Body of pancreas (tissue), 4 donors: ENCODE data around the gene NUFIP1. TPM values are rescaled to one million over a fixed set of nuclear protein-coding genes. Genes with fewer than 3 reads are reported as not detected.

Experiments used
- ATAC-seq: fragments of 150-250 bp; one replicate; pipeline ENCODE4 v1.9.1; 2016
- DNase-seq, 4 donors: peaks; one replicate each; pipeline ENCODE4 v3.0.0-alpha.2; 2019
- H3K27ac ChIP-seq, 4 donors: fragments of 200-600 bp; sonication (generic); 1 replicate in 3 of 4; 2 replicates in 1 of 4; pipeline versions ENCODE4 v1.5.1 to v1.6.1; 2016 to 2019; ENCODE audit warnings: mild to moderate bottlenecking in 1 of 4, mixed read lengths in 1 of 4, moderate library complexity in 1 of 4
- H3K27me3 ChIP-seq, 2 donors: fragments of 200-600 bp; sonication (generic); one replicate each; pipeline ENCODE4 v1.6.0; 2016; ENCODE audit warnings: mild to moderate bottlenecking in 1 of 2
- H3K36me3 ChIP-seq, 2 donors: fragments of 200-600 bp; sonication (generic); replicated peaks in 1 of 2; 2 replicates each; pipeline ENCODE4 v1.5.1; 2016; ENCODE audit warnings: low read depth in 2 of 2; ENCODE audit not compliant: insufficient read depth in 1 of 2
- H3K4me1 ChIP-seq: fragments of 200-600 bp; sonication (generic); one replicate; pipeline ENCODE4 v1.6.0; 2016
- H3K4me3 ChIP-seq, 2 donors: fragments of 200-600 bp; sonication (generic); 1 replicate in 1 of 2; 2 replicates in 1 of 2; pipeline ENCODE4 v1.5.1; 2016 to 2019
- H3K9me3 ChIP-seq, 3 donors: fragments of 200-600 bp; sonication (generic); 1 replicate in 2 of 3; 2 replicates in 1 of 3; pipeline ENCODE4 v1.5.1; 2016
- POLR2A ChIP-seq, 3 donors: fragments of 450-650 bp; IDR thresholded peaks; one replicate each; pipeline ENCODE4 v1.6.1; 2016; ENCODE audit warnings: antibody characterized with exemption in 3 of 3, mild to moderate bottlenecking in 2 of 3
- WGBS, 2 donors: methylation state at CpG; one replicate each; pipeline ENCODE4 v1.1.5; 2017; 5-methylcytosine and 5-hydroxymethylcytosine counted together
- intact Hi-C: fragments of 100-400 bp; cut with DNase I; formaldehyde crosslinking; loops from one replicate; pipeline ENCODE4 v1.15.1; 2023
- total RNA-seq, 2 donors: library from RNA; depleted of rRNA; stranded (reverse); fragments of >200 nt; gene quantifications; one replicate each; pipeline ENCODE4 v1.1.0, GENCODE V29; 2016
- TF ChIP-seq, protein P1 (sequence below), 7 experiments: fragments of 450-650 bp in 4 of 7; fragments of 200-600 bp in 3 of 7; sonication (generic) in 3 of 7; IDR thresholded peaks; one replicate each; pipeline ENCODE4 v1.5.1; 2016 to 2019; ENCODE audit warnings: antibody characterized with exemption in 7 of 7

The NUFIP1 gene
- total RNA-seq, 2 donors from 2014 or later: 1.3 to 1.6 TPM

DNA sequence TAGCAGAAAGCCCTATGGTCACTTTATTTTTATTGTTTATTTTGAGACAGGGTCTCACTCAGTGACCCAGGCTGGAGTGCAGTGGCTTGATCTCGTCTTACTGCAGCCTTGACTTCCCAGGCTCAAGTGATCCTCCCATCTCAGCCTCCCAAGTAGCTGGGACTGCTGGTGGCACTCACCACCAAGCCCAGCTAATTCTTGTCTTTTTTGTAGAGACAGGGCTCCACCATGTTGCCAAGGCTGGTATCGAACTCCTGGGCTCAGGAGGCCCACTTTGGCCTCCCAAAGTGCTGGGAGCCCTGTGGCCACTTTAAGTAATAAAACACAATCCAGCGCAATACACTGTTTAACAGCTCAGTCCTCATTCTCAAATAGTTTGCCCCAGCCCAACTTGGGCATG is 69.3 kb downstream of the NUFIP1 start:
- 91 to 94% methylated on average over 3 of the region's 3 CpGs for WGBS, 2 donors
- no peaks in the 10 kb centered on the region for H3K36me3 ChIP-seq
- ATAC-seq (no peak), DNase-seq (no peak)
- no peak for TF ChIP-seq POLR2A (IDR thresholded peaks at IDR 0.05)
- TF ChIP-seq, protein P1, sequence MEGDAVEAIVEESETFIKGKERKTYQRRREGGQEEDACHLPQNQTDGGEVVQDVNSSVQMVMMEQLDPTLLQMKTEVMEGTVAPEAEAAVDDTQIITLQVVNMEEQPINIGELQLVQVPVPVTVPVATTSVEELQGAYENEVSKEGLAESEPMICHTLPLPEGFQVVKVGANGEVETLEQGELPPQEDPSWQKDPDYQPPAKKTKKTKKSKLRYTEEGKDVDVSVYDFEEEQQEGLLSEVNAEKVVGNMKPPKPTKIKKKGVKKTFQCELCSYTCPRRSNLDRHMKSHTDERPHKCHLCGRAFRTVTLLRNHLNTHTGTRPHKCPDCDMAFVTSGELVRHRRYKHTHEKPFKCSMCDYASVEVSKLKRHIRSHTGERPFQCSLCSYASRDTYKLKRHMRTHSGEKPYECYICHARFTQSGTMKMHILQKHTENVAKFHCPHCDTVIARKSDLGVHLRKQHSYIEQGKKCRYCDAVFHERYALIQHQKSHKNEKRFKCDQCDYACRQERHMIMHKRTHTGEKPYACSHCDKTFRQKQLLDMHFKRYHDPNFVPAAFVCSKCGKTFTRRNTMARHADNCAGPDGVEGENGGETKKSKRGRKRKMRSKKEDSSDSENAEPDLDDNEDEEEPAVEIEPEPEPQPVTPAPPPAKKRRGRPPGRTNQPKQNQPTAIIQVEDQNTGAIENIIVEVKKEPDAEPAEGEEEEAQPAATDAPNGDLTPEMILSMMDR (IDR thresholded peaks at IDR 0.05): no peak
- H3K4me1 ChIP-seq: peaks cover 42% of the 10 kb centered on the region
- no peak overlapping the region for H3K4me3 ChIP-seq
- intact Hi-C loops: no loop called here
- H3K27me3 ChIP-seq: no peaks in the 10 kb centered on the region
- H3K27ac ChIP-seq: peak overlapping the region in 2 of 4 donors; percentile 94 to 96
- no peaks in the 10 kb centered on the region for H3K9me3 ChIP-seq

DNA sequence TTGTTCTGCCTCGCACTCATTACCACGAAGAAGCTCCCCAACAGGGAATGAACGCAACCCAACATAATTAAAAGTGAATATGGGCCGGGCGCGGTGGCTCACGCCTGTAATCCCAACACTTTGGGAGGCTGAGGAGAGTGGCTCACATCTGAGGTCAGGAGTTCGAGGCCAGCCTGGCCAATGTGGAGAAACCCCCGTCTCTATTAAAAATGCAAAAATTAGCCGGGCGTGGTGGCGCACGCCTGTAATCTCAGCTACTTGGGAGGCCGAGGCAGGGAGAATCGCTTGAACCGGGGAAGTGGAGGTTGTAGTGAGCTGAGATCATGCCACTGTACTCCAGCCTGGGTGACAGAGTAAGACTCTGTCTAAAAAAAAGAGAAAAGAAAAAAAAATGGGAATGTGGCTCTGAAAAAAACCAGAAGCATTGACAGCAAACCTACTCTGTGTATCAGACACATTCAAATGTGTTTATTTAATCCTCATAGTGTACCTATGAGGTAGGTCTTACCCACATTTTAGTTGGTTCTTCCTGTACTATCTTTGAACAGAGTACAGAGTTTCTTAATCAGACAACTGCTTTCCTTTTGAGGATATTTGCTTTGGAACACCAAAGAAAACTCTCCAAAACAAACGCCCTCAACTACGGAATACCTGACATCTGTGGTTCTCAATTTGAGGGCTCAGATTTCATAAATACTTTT is 70.0 kb downstream of the NUFIP1 start:
- intact Hi-C loops: no loop called here
- Histone ChIP-seq H3K36me3 (no peaks in the 10 kb centered on the region), H3K4me1 (peaks cover 42% of the 10 kb centered on the region), H3K9me3 (no peaks in the 10 kb centered on the region), H3K4me3 (no peak overlapping the region), H3K27me3 (no peaks in the 10 kb centered on the region), H3K27ac (peak overlapping the region; percentile 91 to 98 (median 95))
- no peak for DNase-seq
- TF ChIP-seq POLR2A (IDR thresholded peaks at IDR 0.05): no peak
- TF ChIP-seq, protein P1 (IDR thresholded peaks at IDR 0.05): no peak
- WGBS, 2 donors: 91 to 92% methylated on average over 18 of the region's 18 CpGs
- no peak for ATAC-seq

DNA sequence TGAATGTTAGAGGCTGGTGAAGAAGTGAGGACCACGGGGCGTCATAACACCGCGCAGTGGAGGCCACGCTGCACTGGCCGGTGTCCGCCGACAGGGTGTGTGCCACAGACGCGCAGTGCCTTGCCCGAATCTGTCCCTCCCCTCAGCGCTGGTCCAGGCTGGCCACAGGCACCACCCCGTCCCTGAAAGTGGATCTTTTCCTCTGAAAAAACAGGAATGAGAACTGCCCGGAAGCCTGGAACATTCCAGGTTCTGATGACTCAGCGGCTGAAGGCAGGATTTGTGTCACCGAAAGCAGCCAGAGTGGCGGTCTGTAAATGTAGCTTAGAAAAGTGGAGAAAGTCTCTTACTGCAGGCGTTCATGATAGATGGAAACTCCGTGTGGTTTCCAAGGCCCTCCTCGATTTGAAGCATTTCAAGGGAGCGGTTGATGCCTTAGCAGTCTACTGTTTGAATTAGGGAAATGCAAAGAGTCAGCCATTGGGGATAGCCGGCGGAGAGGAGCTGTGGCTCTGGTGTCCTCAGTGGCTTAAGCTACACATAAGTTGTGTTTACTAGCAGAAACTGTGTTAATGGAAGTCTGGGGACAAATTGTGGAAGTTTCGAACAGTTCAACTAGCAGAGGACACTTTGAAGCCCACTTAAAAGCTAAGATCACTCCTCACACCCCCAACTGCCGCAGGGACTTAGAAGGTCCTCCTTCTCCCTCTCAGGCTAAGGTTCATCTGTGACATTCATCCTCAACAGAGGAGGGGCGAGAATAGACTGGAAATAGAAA is 70.8 kb downstream of the NUFIP1 start:
- H3K27ac ChIP-seq: peak overlapping the region; percentile 91 to 98 (median 95)
- peak overlapping the region in 1 of 2 donors; percentile 9 for H3K4me3 ChIP-seq
- ATAC-seq (peak; percentile 87), DNase-seq (peak; percentile 90 to 93 (median 92))
- H3K9me3 ChIP-seq: no peaks in the 10 kb centered on the region
- peak; percentile 53 to 80 (median 75) for TF ChIP-seq POLR2A (IDR thresholded peaks at IDR 0.05)
- TF ChIP-seq, protein P1 (IDR thresholded peaks at IDR 0.05): peak; percentile 52 to 96 (median 92)
- intact Hi-C loops: no loop called here
- peaks cover 42% of the 10 kb centered on the region for H3K4me1 ChIP-seq
- WGBS, 2 donors: 8 to 12% methylated on average over 21 to 26 of the region's 26 CpGs
- no peaks in the 10 kb centered on the region for H3K36me3 ChIP-seq
- H3K27me3 ChIP-seq: no peaks in the 10 kb centered on the region

DNA sequence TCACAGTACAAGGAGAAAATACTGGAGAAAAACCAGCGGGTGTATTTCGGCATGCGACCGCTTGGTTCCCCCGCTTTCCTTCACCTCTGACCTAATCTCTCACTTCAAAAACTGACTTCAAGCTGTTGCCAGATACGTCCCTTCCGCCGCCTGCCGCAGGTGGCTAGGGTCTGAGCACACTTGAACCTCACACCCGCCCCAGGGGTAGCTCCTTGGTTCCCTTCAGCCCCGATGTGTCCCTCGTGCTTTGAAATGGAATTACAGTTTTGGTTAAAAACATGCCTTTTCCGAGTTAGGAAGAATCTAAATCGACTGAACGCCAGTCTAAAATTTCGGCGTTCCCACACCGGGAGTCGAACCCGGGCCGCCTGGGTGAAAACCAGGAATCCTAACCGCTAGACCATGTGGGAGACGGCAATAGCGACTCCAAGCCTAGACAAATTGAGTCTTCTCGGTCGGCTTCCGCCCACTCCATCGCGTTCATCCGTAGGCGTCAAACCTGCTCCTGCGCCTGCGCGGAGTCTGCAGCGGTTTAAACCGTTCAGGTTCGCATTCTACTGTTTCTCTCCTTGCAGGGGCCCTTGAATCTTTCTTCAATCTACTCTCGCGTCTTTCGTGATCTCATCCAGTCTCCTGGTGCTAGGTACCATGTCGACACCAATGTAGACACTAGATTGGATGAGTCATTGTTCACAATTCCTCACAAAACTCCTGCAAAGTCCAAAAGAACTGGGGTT is 71.5 kb downstream of the NUFIP1 start:
- Histone ChIP-seq H3K36me3 (no peaks in the 10 kb centered on the region), H3K4me3 (no peak overlapping the region), H3K27ac (peak overlapping the region; percentile 91 to 98 (median 95)), H3K27me3 (no peaks in the 10 kb centered on the region), H3K4me1 (peaks cover 42% of the 10 kb centered on the region), H3K9me3 (no peaks in the 10 kb centered on the region)
- 0% methylated on average over 38 to 41 of the region's 41 CpGs for WGBS, 2 donors
- intact Hi-C loops: no loop called here
- TF ChIP-seq POLR2A (IDR thresholded peaks at IDR 0.05): peak in 1 of 3 donors; percentile 78
- TF ChIP-seq, protein P1 (IDR thresholded peaks at IDR 0.05): peak in 5 of 7 experiments; percentile 31 to 81 (median 60)
- DNase-seq: peak; percentile 97
- ATAC-seq: peak; percentile 82
